Measurements from ENCODE around the gene NUBPL. TPM values are rescaled to one million over a fixed set of nuclear protein-coding genes. Genes with fewer than 3 reads are reported as not detected.
A peak's percentile ranks its signal among the peaks of the same experiment; 100 is the strongest.
"Not testable (repeated sequence)": the region's sequence is repeated elsewhere in the genome, so short reads cannot be mapped to it uniquely, and the experiment has no call there.

The NUBPL gene
- total RNA-seq, 8 experiments from 2014 or later, result 8.8 to 18.2 (median 10.7) TPM

GRCh38 chr14:31740688-31741087 is 179.5 kb downstream of the NUBPL start:
- ATAC-seq (replicated peaks in 6 of 8), result no peak
- WGBS, 10 experiments, result 46 to 93% (median 87%) methylated on average over 1 of the region's 1 CpG

GRCh38 chr14:31745741-31746140 is 184.5 kb downstream of the NUBPL start:
- no peak overlapping the region for H3K4me3 ChIP-seq
- in situ Hi-C loops (cut with MboI; ENCODE audit: low pct_unique_long_range_greater_than_20kb in 2 of 9, low sequenced_read_pairs in 9 of 9, unreplicated experiment in 9 of 9), result no loop called here
- no peak for ATAC-seq (replicated peaks in 6 of 8)
- H3K4me1 ChIP-seq (replicated peaks in 1 of 2), result no peaks in the 10 kb centered on the region
- 72 to 100% (median 96%) methylated on average over 3 to 6 of the region's 6 CpGs; no CpG with 5 or more reads in 1 of the 10 experiments for WGBS, 10 experiments
- H3K27ac ChIP-seq, result no peak overlapping the region

More at GRCh38 chr14:31740688-31741087, 179.5 kb downstream of the NUBPL start:
- H3K27ac ChIP-seq, result no peak overlapping the region
- H3K4me1 ChIP-seq (replicated peaks in 1 of 2), result no peaks in the 10 kb centered on the region
- in situ Hi-C loops (cut with MboI; ENCODE audit: low pct_unique_long_range_greater_than_20kb in 2 of 9, low sequenced_read_pairs in 9 of 9, unreplicated experiment in 9 of 9), result no loop called here
- no peak overlapping the region for H3K4me3 ChIP-seq

- in situ Hi-C loops (cut with MboI; ENCODE audit: low pct_unique_long_range_greater_than_20kb in 2 of 9, low sequenced_read_pairs in 9 of 9, unreplicated experiment in 9 of 9), result no loop called here
- H3K4me1 ChIP-seq (replicated peaks in 1 of 2), result no peaks in the 10 kb centered on the region
- 69 to 100% (median 84%) methylated on average over 1 to 2 of the region's 2 CpGs; no CpG with 5 or more reads in 2 of the 10 experiments for WGBS, 10 experiments
- H3K27ac ChIP-seq, result no peak overlapping the region
- ATAC-seq (replicated peaks in 6 of 8), result no peak
- no peak overlapping the region for H3K4me3 ChIP-seq
These were observed 185.1 kb downstream of the NUBPL start for GRCh38 chr14:31746326-31746725.

- H3K27ac ChIP-seq, result no peak overlapping the region
- H3K4me1 ChIP-seq (replicated peaks in 1 of 2), result no peaks in the 10 kb centered on the region
- 67 to 100% (median 89%) methylated on average over 1 to 3 of the region's 3 CpGs for WGBS, 10 experiments
- in situ Hi-C loops (cut with MboI; ENCODE audit: low pct_unique_long_range_greater_than_20kb in 2 of 9, low sequenced_read_pairs in 9 of 9, unreplicated experiment in 9 of 9), result no loop called here
- no peak overlapping the region for H3K4me3 ChIP-seq
- ATAC-seq (replicated peaks in 6 of 8), result no peak
These were observed 188.1 kb downstream of the NUBPL start for GRCh38 chr14:31749275-31749674.

- 78 to 100% (median 100%) methylated on average over 1 of the region's 1 CpG; no CpG with 5 or more reads in 5 of the 10 experiments for WGBS, 10 experiments
- H3K4me1 ChIP-seq (replicated peaks in 1 of 2); ATAC-seq (replicated peaks in 6 of 8); in situ Hi-C loops (cut with MboI; ENCODE audit: low pct_unique_long_range_greater_than_20kb in 2 of 9, low sequenced_read_pairs in 9 of 9, unreplicated experiment in 9 of 9); H3K27ac ChIP-seq; H3K4me3 ChIP-seq: not testable (repeated sequence)
These were observed 189.8 kb downstream of the NUBPL start for GRCh38 chr14:31751047-31751446.

GRCh38 chr14:31752867-31753661 is 191.9 kb downstream of the NUBPL start:
- in situ Hi-C loops (cut with MboI; ENCODE audit: low pct_unique_long_range_greater_than_20kb in 2 of 9, low sequenced_read_pairs in 9 of 9, unreplicated experiment in 9 of 9), result no loop called here
- ATAC-seq (replicated peaks in 6 of 8), result no peak
- Histone ChIP-seq H3K27ac (no peak overlapping the region), H3K4me1 (replicated peaks in 1 of 2) (no peaks in the 10 kb centered on the region), H3K4me3 (no peak overlapping the region)
- WGBS, 10 experiments, result 53 to 100% (median 80%) methylated on average over 1 to 3 of the region's 4 CpGs; no CpG with 5 or more reads in 5 of the 10 experiments

GRCh38 chr14:31758941-31759340 is 197.7 kb downstream of the NUBPL start:
- in situ Hi-C loops (cut with MboI; ENCODE audit: low pct_unique_long_range_greater_than_20kb in 2 of 9, low sequenced_read_pairs in 9 of 9, unreplicated experiment in 9 of 9), result no loop called here
- H3K4me3 ChIP-seq, result no peak overlapping the region
- 13 to 100% (median 74%) methylated on average over 1 to 3 of the region's 3 CpGs for WGBS, 10 experiments
- no peak overlapping the region for H3K27ac ChIP-seq
- no peak for ATAC-seq (replicated peaks in 6 of 8)
- no peaks in the 10 kb centered on the region for H3K4me1 ChIP-seq (replicated peaks in 1 of 2)

- in situ Hi-C loops (cut with MboI; ENCODE audit: low pct_unique_long_range_greater_than_20kb in 2 of 9, low sequenced_read_pairs in 9 of 9, unreplicated experiment in 9 of 9), result no loop called here
- H3K4me3 ChIP-seq, result no peak overlapping the region
- no peaks in the 10 kb centered on the region for H3K4me1 ChIP-seq (replicated peaks in 1 of 2)
- WGBS, 10 experiments, result 61 to 100% (median 100%) methylated on average over 1 to 3 of the region's 3 CpGs; no CpG with 5 or more reads in 1 of the 10 experiments
- no peak for ATAC-seq (replicated peaks in 6 of 8)
- no peak overlapping the region for H3K27ac ChIP-seq
These were observed 199.1 kb downstream of the NUBPL start for GRCh38 chr14:31760277-31760676.

- Histone ChIP-seq H3K4me3 (no peak overlapping the region), H3K4me1 (replicated peaks in 1 of 2) (no peaks in the 10 kb centered on the region), H3K27ac (no peak overlapping the region)
- in situ Hi-C loops (cut with MboI; ENCODE audit: low pct_unique_long_range_greater_than_20kb in 2 of 9, low sequenced_read_pairs in 9 of 9, unreplicated experiment in 9 of 9), result no loop called here
- WGBS, 10 experiments, result 75 to 100% (median 94%) methylated on average over 1 to 4 of the region's 4 CpGs; no CpG with 5 or more reads in 2 of the 10 experiments
- ATAC-seq (replicated peaks in 6 of 8), result no peak
These were observed 200.1 kb downstream of the NUBPL start for GRCh38 chr14:31761325-31761724.

GRCh38 chr14:31763041-31763440 is 201.8 kb downstream of the NUBPL start:
- Histone ChIP-seq H3K4me3 (no peak overlapping the region), H3K4me1 (replicated peaks in 1 of 2) (no peaks in the 10 kb centered on the region), H3K27ac (no peak overlapping the region)
- in situ Hi-C loops (cut with MboI; ENCODE audit: low pct_unique_long_range_greater_than_20kb in 2 of 9, low sequenced_read_pairs in 9 of 9, unreplicated experiment in 9 of 9), result no loop called here
- 11 to 100% (median 88%) methylated on average over 1 of the region's 1 CpG; no CpG with 5 or more reads in 3 of the 10 experiments for WGBS, 10 experiments
- no peak for ATAC-seq (replicated peaks in 6 of 8)

GRCh38 chr14:31766315-31766892 is 205.2 kb downstream of the NUBPL start:
- ATAC-seq (replicated peaks in 6 of 8), result no peak
- WGBS, 10 experiments, result 72 to 100% (median 95%) methylated on average over 1 to 5 of the region's 5 CpGs; no CpG with 5 or more reads in 1 of the 10 experiments
- no peak overlapping the region for H3K4me3 ChIP-seq
- H3K27ac ChIP-seq, result no peak overlapping the region
- in situ Hi-C loops (cut with MboI; ENCODE audit: low pct_unique_long_range_greater_than_20kb in 2 of 9, low sequenced_read_pairs in 9 of 9, unreplicated experiment in 9 of 9), result no loop called here
- H3K4me1 ChIP-seq (replicated peaks in 1 of 2), result no peaks in the 10 kb centered on the region

- Histone ChIP-seq H3K27ac (no peak overlapping the region), H3K4me1 (replicated peaks in 1 of 2) (no peaks in the 10 kb centered on the region), H3K4me3 (no peak overlapping the region)
- in situ Hi-C loops (cut with MboI; ENCODE audit: low pct_unique_long_range_greater_than_20kb in 2 of 9, low sequenced_read_pairs in 9 of 9, unreplicated experiment in 9 of 9), result no loop called here
- ATAC-seq (replicated peaks in 6 of 8), result no peak
These were observed 207.2 kb downstream of the NUBPL start for GRCh38 chr14:31768355-31768754.

GRCh38 chr14:31770271-31770670 is 209.1 kb downstream of the NUBPL start:
- no peak overlapping the region for H3K4me3 ChIP-seq
- ATAC-seq (replicated peaks in 6 of 8), result peak in 2 of 8 experiments; percentile 95 to 96
- in situ Hi-C loops (cut with MboI; ENCODE audit: low pct_unique_long_range_greater_than_20kb in 2 of 9, low sequenced_read_pairs in 9 of 9, unreplicated experiment in 9 of 9), result no loop called here
- H3K27ac ChIP-seq, result no peak overlapping the region
- no peaks in the 10 kb centered on the region for H3K4me1 ChIP-seq (replicated peaks in 1 of 2)
- 56 to 100% (median 96%) methylated on average over 1 to 4 of the region's 4 CpGs; no CpG with 5 or more reads in 1 of the 10 experiments for WGBS, 10 experiments
